Dermis microvascular lymphatic vessel endothelial cell (primary cell): Measurements from ENCODE around the gene ACTR5. TPM values are rescaled to one million over a fixed set of nuclear protein-coding genes. Genes with fewer than 3 reads are reported as not detected.
A peak's percentile ranks its signal among the peaks of the same experiment; 100 is the strongest.
"Not testable (repeated sequence)": the region's sequence is repeated elsewhere in the genome, so short reads cannot be mapped to it uniquely, and the experiment has no call there.

ENCODE experiments used
- DNase-seq, 2 donors: peaks; one replicate each; pipeline versions ENCODE4 v3.0.0 to v3.0.0-alpha.2; 2010; ENCODE audit warnings: low read depth in 2 of 2
- total RNA-seq: library from RNA; depleted of rRNA; stranded (reverse); fragments of >200 nt; gene quantifications from 2 replicates; pipeline ENCODE4 v1.2.1, GENCODE V29; 2014

Gene ACTR5
- total RNA-seq, 1 donor from 2014 or later: 6.9 TPM

DNA sequence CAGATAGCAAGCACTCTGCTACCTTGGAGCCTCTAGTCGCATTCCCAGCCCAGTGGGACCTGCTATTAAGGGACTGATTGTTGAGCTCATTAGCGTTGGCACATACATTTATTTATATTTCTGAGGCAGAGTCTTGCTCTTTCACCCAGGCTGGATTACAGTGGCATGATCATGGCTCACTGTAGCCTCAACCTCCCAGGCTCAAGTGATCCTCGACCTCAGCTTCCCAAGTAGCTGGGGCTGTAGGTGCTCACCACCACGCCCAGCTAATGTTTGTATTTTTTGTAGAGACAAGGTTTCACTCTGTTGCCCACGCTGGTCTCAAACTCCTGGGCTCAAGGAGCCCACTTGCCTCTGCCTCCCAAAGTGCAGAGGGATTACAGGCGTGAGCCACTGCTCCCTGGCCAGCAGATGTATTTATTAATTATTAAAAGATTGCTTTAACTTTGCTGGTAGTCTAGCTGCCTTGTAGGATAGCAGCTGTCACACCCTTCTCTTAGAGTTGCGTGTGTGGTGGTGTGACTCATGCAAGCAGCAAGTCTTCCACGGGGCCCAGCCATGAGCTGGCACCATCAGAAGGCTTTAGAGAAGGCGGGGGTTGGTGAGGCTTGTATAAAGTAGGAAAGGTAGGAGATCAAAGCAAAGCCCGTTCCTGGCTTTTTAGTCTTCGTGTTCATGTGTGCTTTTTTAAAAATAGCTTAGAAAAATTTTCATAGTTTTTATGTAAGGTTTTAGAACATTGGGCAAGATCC lies 16.5 kb downstream of the ACTR5 start:
- peak in 1 of 2 donors; percentile 81 for DNase-seq

GRCh38 chr20:38766071-38766470 lies 17.8 kb downstream of the ACTR5 start:
- peak in 1 of 2 donors; percentile 10 for DNase-seq

- DNase-seq: no peak
Measured at GRCh38 chr20:38769376-38770295, 21.4 kb downstream of the ACTR5 start.

GRCh38 chr20:38770546-38770945 lies 22.3 kb downstream of the ACTR5 start:
- no peak for DNase-seq

DNA sequence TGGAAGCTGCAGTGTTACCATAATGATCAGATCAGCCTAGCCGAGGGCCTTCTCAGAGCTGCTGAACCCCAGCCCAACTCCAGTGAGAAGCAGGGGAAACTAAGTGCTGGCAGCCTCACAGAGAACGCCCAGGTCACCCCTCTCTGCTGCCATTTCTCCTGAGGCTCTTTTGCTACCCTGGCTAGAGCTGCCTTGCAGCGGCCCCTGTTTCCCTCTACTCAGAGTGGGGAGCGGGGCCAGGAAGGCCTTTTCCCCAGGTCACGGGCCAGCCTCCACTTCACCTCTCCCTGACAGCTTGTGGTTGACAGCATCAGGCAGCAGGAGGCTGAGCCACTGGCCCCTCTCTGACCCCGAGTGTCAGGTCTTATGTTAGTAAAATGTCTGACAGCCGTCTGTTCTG lies 22.7 kb downstream of the ACTR5 start:
- no peak for DNase-seq

GRCh38 chr20:38771621-38772020 lies 23.4 kb downstream of the ACTR5 start:
- DNase-seq: no peak

GRCh38 chr20:38774167-38774566 lies 25.9 kb downstream of the ACTR5 start:
- DNase-seq: no peak

DNA sequence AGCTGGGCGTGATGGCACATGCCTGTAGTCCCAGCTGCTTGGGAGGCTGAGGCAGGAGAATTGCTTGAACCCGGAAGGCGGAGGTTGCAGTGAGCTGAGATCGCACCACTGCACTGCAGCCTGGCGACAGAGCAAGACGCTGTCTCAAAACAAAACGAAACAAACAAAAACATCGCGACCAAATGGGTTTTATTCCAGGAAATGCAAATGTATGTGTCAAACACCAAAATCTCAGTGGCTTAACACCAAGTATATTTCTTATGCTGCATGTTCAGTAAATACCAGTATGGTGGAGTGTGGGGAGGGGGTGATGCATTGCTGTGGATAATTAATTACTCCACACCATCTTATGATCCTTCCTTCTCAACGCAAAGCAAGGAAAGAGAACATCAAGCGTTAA lies 28.1 kb downstream of the ACTR5 start:
- DNase-seq: no peak

DNA sequence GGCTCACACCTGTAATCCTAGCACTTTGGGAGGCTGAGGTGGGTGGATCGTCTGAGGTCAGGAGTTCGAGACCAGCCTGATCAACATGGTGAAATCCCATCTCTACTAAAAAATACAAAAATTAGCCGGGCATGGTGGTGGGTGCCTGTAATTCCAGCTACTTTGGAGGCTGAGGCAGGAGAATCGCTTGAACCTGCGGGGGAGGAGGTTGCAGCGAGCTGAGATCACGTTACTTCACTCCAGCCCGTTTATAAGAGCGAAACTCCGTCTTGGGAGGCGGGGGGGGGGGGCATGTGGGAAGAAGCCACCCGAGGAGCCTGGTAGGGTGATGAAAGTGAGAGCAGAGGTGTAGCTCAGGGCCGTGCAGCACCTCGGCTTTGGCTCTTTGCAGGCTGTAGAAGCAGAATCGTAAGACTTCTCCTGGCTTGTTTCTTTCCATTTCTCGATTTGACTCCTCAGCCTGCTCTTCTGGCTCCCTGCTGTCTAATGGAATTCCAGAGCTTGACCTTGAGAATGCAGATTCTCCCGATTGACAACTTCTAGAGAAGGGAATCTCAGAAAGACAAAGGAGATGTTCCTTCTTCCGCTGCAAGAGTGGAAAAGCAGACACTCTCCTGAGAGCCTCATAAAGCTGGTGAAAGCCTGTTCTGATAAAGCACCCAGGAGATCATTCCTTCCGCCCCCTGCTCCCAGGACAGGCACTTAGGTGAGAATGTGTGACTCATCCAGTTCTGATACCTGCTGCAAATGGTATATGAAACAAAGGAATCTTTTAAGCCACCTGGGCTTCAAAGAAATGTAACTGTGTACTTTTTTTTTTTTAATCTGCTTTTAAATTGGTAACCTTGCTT lies 31.2 kb downstream of the ACTR5 start:
- no peak for DNase-seq

- DNase-seq: no peak
Measured at GRCh38 chr20:38782275-38782674, 34.0 kb downstream of the ACTR5 start.

GRCh38 chr20:38787870-38788269 lies 39.6 kb downstream of the ACTR5 start:
- DNase-seq: no peak

- DNase-seq: no peak
Measured at GRCh38 chr20:38789503-38790199, 41.4 kb downstream of the ACTR5 start.

DNA sequence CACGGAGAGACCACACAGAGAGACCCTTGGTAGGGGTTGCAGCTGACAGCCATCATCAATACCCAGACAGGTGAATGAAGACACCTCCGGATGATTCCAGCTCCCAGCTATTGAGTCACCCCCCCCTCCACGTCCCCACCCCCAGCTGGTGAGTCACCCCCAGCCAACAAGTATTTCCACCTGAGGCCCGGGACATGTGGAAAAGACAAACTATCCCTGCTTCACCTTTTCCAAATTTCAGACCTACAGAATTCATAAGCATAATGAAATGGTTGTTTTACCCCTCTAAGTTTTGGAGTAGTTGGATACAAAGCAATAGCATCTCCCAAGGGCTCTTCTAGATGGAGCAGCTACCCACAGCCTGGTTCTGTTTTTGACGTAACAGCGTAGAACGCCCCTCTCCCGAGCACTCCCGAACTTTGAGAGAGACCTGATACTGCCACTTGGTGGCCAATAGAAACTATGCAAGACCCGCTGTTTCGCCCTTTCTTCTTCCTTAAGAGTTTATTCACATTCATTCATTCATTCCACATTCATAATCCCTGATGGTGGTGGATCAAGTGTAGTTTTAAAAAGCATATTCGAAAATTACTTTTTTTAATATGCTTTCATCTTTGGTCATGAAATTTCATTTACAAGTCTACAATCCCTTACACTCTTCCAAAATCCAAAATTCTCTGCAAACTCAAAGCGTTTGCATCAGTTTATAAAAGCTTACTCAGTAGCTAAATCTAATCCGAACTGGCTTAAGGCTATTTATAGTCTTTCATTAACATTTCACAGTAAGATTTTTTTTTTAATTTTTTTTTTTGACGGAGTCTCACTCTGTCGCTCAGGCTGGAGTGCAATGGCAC lies 42.2 kb downstream of the ACTR5 start:
- peak in 1 of 2 donors; percentile 68 for DNase-seq

GRCh38 chr20:38791291-38791690 lies 43.0 kb downstream of the ACTR5 start:
- no peak for DNase-seq

DNA sequence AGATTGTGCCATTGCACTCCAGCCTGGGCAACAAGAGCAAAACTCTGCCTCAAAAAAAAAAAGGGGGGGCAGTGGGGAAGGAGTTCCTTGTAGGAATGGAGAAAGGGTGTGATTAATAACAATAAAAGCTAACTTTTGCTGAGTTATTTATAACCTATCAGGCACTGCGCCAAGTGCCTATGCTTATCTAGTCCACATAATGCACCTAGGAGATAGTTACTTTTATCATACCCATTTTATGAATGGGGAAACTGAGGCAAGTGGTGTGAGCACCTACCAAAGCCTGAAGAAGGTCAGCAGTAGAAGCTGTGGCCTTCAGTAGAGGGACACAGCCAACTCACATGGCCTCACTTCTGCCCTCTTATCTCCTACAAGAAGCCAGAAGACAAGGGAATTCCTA lies 43.7 kb downstream of the ACTR5 start:
- no peak for DNase-seq

DNA sequence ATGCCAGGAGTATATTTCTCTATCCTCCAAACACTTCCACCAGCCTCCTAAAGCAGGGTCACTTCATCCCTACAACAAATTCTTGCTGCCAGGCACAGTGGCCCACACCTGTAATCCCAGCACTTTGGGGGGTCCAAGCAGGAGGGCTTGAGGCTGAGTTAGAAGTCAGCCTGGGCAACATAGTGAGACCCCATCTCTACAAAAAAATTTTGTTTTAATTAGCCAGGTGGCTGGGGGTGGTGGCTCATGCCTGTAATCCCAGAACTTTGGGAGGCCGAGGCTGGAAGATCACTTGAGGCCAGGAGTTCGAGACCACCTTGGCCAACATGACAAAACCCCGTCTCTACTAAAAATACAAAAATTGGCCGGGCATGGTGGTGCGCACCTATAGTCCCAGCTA lies 45.8 kb downstream of the ACTR5 start:
- DNase-seq: not testable (repeated sequence)

DNA sequence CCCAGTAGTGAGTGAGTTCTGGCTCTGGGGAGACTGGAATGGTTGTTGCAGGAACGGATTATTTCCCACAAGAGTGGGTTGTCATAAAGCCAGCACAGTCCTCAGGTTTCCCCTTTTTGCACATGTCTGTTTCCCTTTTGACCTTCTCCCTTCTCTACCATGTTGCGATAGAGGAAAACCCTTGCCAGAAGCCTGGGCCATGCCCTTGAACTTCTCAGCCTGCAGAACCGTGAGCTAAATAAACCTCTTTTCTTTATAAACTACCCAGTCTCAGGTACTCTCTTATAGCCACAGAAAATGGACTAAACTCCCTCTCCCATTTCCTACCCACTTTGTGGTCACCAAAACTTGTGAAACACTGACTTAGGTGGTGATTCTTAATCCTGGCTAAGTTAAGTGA lies 50.0 kb downstream of the ACTR5 start:
- DNase-seq: no peak

GRCh38 chr20:38799203-38799602 lies 50.9 kb downstream of the ACTR5 start:
- DNase-seq: peak; percentile 45 to 92

- DNase-seq: no peak
Measured at GRCh38 chr20:38800882-38801281, 52.6 kb downstream of the ACTR5 start.

GRCh38 chr20:38804221-38804620 lies 56.0 kb downstream of the ACTR5 start:
- no peak for DNase-seq
